K562 (cell line): ENCODE measurements around the gene NES. TPM values are rescaled to one million over a fixed set of nuclear protein-coding genes. Genes with fewer than 3 reads are reported as not detected.

Source experiments
- ATAC-seq: fragments of 200-7000 bp; cut with Tn5 transposase; 3 replicates; pipeline ENCODE4 v1.9.1; 2020; ENCODE audit warnings: moderate library complexity
- BruUV-seq: library from RNA; stranded (reverse); fragments of 400-500 nt; replicated peaks from 2 replicates; lab custom pipeline; 2021; lab: Mats Ljungman, UMichigan
- CTCF ChIA-PET: fragments of 300-600 bp; formaldehyde crosslinking; extraction: SDS; loops from one replicate; lab custom pipeline; 2021; ENCODE audit warnings: low intra/inter-chr PET ratio; lab: Yijun Ruan, JAX
- POLR2A ChIA-PET: fragments of 300-600, 350-650 bp; sonication (Branson Sonifier 250); formaldehyde crosslinking; extraction: SDS; loops from one replicate; lab custom pipeline; 2021; ENCODE audit warnings: antibody characterized with exemption, inconsistent platforms; lab: Yijun Ruan, JAX
- DNase-seq, 4 experiments: peaks; one replicate each; pipeline versions ENCODE4 v3.0.0 to v3.0.0-alpha.2; 2011 to 2018; ENCODE audit warnings: low spot score in 3 of 4, mixed read lengths in 3 of 4; ENCODE audit errors: extremely low read depth in 1 of 4
- FAIRE-seq: peaks from 2 replicates; lab custom pipeline; 2011; peaks lifted over from hg19 to GRCh38; lab: Jason Lieb, UNC
- H2AFZ ChIP-seq: 2 replicates; pipeline ENCODE4 v1.6.0; 2011; ENCODE audit warnings: low read depth, low read length, control low read depth, inconsistent platforms
- H3K27ac ChIP-seq: fragments of 200-600 bp; 3 replicates; pipeline ENCODE4 v1.8.0; 2011; ENCODE audit warnings: low read depth, mild to moderate bottlenecking, control low read depth, inconsistent platforms, low read length, moderate library complexity, mixed read lengths; ENCODE audit errors: extremely low read depth
- H3K27me3 ChIP-seq, 2 experiments: fragments of 300-600 bp in 1 of 2; 2 replicates in 1 of 2; 3 replicates in 1 of 2; pipeline versions ENCODE4 v1.6.0 to v1.8.0; 2011; ENCODE audit warnings: inconsistent platforms in 2 of 2, low read length in 2 of 2, mild to moderate bottlenecking in 1 of 2, mixed read lengths in 1 of 2, moderate library complexity in 1 of 2; ENCODE audit not compliant: control insufficient read depth in 2 of 2, insufficient read depth in 2 of 2
- H3K36me3 ChIP-seq: fragments of 300-600 bp; 3 replicates; pipeline ENCODE4 v1.8.0; 2011; ENCODE audit warnings: mild to moderate bottlenecking, low read length, inconsistent platforms; ENCODE audit not compliant: control insufficient read depth, insufficient read depth
- H3K4me1 ChIP-seq, 2 experiments: fragments of 200-600 bp in 1 of 2; replicated peaks in 1 of 2; 2 replicates in 1 of 2; 3 replicates in 1 of 2; pipeline versions ENCODE4 v1.5.1 to v1.8.0; 2011; ENCODE audit warnings: inconsistent platforms in 2 of 2, low read length in 2 of 2, mild to moderate bottlenecking in 1 of 2, mixed read lengths in 1 of 2, moderate library complexity in 1 of 2; ENCODE audit not compliant: control insufficient read depth in 2 of 2, insufficient read depth in 2 of 2
- H3K4me2 ChIP-seq: 2 replicates; pipeline ENCODE4 v1.6.1; 2011; ENCODE audit warnings: low read length, control low read depth, inconsistent platforms, mixed read lengths; ENCODE audit not compliant: insufficient read depth
- H3K4me3 ChIP-seq: fragments of 200-600 bp; sonication (generic), shearing (Covaris generic); 2 replicates; pipeline ENCODE4 v1.5.1; 2016; ENCODE audit warnings: control low read depth, inconsistent platforms
- H3K79me2 ChIP-seq: fragments of 200-600 bp; 3 replicates; pipeline ENCODE4 v1.8.0; 2011; ENCODE audit warnings: low read length, inconsistent platforms; ENCODE audit not compliant: control insufficient read depth, insufficient read depth
- H3K9ac ChIP-seq, 2 experiments: 2 replicates each; pipeline versions ENCODE4 v1.6.0 to v1.6.1; 2011; ENCODE audit warnings: low read depth in 2 of 2, low read length in 2 of 2, control low read depth in 1 of 2, inconsistent platforms in 1 of 2, mild to moderate bottlenecking in 1 of 2, mixed read lengths in 1 of 2; ENCODE audit not compliant: insufficient read depth in 1 of 2
- H3K9me1 ChIP-seq: one replicate; pipeline ENCODE4 v1.6.0; 2011; ENCODE audit warnings: inconsistent platforms, mild to moderate bottlenecking, low read length, moderate library complexity; ENCODE audit not compliant: control insufficient read depth, insufficient read depth
- H3K9me3 ChIP-seq: replicated peaks from 2 replicates; pipeline ENCODE4 v1.5.1; 2011; ENCODE audit warnings: low read depth, low read length, inconsistent platforms; ENCODE audit not compliant: control insufficient read depth, insufficient read depth
- H4K20me1 ChIP-seq: replicated peaks from 2 replicates; pipeline ENCODE4 v1.6.1; 2011; ENCODE audit warnings: low read length, inconsistent platforms, mixed read lengths; ENCODE audit not compliant: control insufficient read depth, insufficient read depth
- POLR2AphosphoS2 ChIP-seq: IDR thresholded peaks from 2 replicates; pipeline ENCODE4 v1.6.1; 2012; ENCODE audit warnings: low read length, improper control_type of control experiment
- THRB ChIP-seq: fragments of 450-650 bp; formaldehyde crosslinking; conservative IDR thresholded peaks from 2 replicates; pipeline ENCODE4 v1.4.0; 2022; ENCODE audit warnings: mild to moderate bottlenecking, missing genetic modification characterization
- ZEB2 ChIP-seq: fragments of 450-650 bp; IDR thresholded peaks from 2 replicates; pipeline ENCODE4 v1.6.1; 2016
- ZHX1 ChIP-seq: fragments of 150-350 bp; conservative IDR thresholded peaks from 2 replicates; pipeline ENCODE4 v1.6.1; 2014; ENCODE audit warnings: low read length
- ZNF609 ChIP-seq: sonication (generic); formaldehyde crosslinking; IDR thresholded peaks from 2 replicates; pipeline ENCODE4 v1.8.1; 2023; ENCODE audit warnings: missing genetic modification reagents, mild to moderate bottlenecking, borderline replicate concordance
- WGBS: fragments of 100-300 bp; shearing (Covaris generic); methylation state at CpG from one replicate; pipeline ENCODE4 v1.1.6; 2016; ENCODE audit warnings: low coverage, mixed read lengths; ENCODE audit not compliant: insufficient coverage; ENCODE audit errors: missing lambda C conversion rate; 5-methylcytosine and 5-hydroxymethylcytosine counted together
- in situ Hi-C: fragments of 300-500 bp; cut with MboI; formaldehyde crosslinking; loops from 4 replicates; pipeline ENCODE4 v1.15.0; 2018; ENCODE audit warnings: inconsistent platforms, mixed read lengths
- intact Hi-C: fragments of 100-400 bp; cut with micrococcal nuclease; formaldehyde crosslinking; loops from 2 replicates; pipeline ENCODE4 v1.14.2; 2022
- polyA plus RNA-seq, 8 experiments: library from polyadenylated mRNA; depleted of rRNA in 4 of 8; stranded (reverse) in 5 of 8; unstranded in 3 of 8; fragments of >200 nt; fragmentation: Nextera tagmentation in 2 of 8; fragmentation: Illumina TruSeq in 1 of 8; extraction: Ambion mirVana in 2 of 8; extraction: Trizol in 1 of 8; gene quantifications; 2 replicates each; pipeline versions ENCODE4 v1.2.1 to v1.2.3, GENCODE V29; 2011 to 2014; ENCODE audit warnings: inconsistent platforms in 1 of 8, missing spikeins in 1 of 8
- total RNA-seq, 7 experiments: library from RNA; depleted of rRNA in 6 of 7; stranded (reverse); fragments of >200 nt in 6 of 7; fragmentation: Illumina TruSeq in 2 of 7; extraction: Trizol in 2 of 7; gene quantifications; 2 replicates each; pipeline versions ENCODE4 v1.2.1 to v1.2.3, GENCODE V29; 2011 to 2021; ENCODE audit warnings: low replicate concordance in 1 of 7

NES gene
- total and polyA plus RNA-seq, 9 of the 15 experiments (the other 6 are each of a cell fraction or from before 2014, with no cell fraction given) = 0.10 to 8.6 (median 4.2) TPM

GRCh38 chr1:156682166-156682890 is 5.1 kb upstream of the NES start (continued):
- no peak for TF ChIP-seq ZHX1
- no peak for TF ChIP-seq ZEB2
- no peak for TF ChIP-seq POLR2AphosphoS2
- TF ChIP-seq, all 486 proteins: peak for 0

GRCh38 chr1:156681196-156681960 is 4.2 kb upstream of the NES start:
- no peaks in the 10 kb centered on the region for H3K36me3 ChIP-seq
- ChIA-PET POLR2A (interaction anchor here (0.6 to 1.3 kb wide), 2 partner anchors 45 to 90 kb away, joined by 3 to 7 read pairs; no protein-coding TSS in a partner anchor), CTCF (interaction anchor here (0.6 to 1.0 kb wide), 2 partner anchors 45 to 54 kb away, joined by 3 read pairs; no protein-coding TSS in a partner anchor)
- no peak for ATAC-seq
- no peak overlapping the region for H2AFZ ChIP-seq
- WGBS = 17% methylated on average over 8 of the region's 8 CpGs
- H3K27ac ChIP-seq = no peak overlapping the region
- no peak overlapping the region for H3K4me3 ChIP-seq
- H3K9ac ChIP-seq = 0 out of 4 replicates have a peak overlapping the region, but pooled peaks of 1 of the 2 experiments have one; percentile 8
- H3K4me1 ChIP-seq = peaks cover 9 to 12% of the 10 kb centered on the region in 2 experiments
- H3K27me3 ChIP-seq = peaks cover 6 to 11% of the 10 kb centered on the region in 2 experiments; a peak in 4 of 5 replicates
- BruUV-seq = no TSS peak
- H3K4me2 ChIP-seq = no peak overlapping the region
- no peaks in the 10 kb centered on the region for H4K20me1 ChIP-seq
- H3K79me2 ChIP-seq = no peaks in the 10 kb centered on the region; the same call in 2 of the 3 replicates
- DNase-seq = no peak
- no peaks in the 10 kb centered on the region for H3K9me1 ChIP-seq
- no peaks in the 10 kb centered on the region for H3K9me3 ChIP-seq
- intact Hi-C loops (no loop called here), in situ Hi-C loops (no loop called here)
- no peak for FAIRE-seq
- no peak for TF ChIP-seq ZNF609
- TF ChIP-seq THRB (CRISPR knock-in tag) = no peak
